Astrocyte (in vitro differentiated cells and primary cell): ENCODE data around the gene HPD. TPM values are rescaled to one million over a fixed set of nuclear protein-coding genes. Genes with fewer than 3 reads are reported as not detected.

Experiments
- DNase-seq: peaks from one replicate; pipeline ENCODE4 v3.0.0-alpha.2; 2010; ENCODE audit warnings: low read depth
- FAIRE-seq: peaks from 2 replicates; lab custom pipeline; 2011; peaks lifted over from hg19 to GRCh38; lab: Jason Lieb, UNC
- H2AFZ ChIP-seq: 2 replicates; pipeline ENCODE4 v1.6.0; 2012; ENCODE audit warnings: low read depth, low read length, inconsistent platforms
- H3K27ac ChIP-seq: 2 replicates; pipeline ENCODE4 v1.5.1; 2011; ENCODE audit warnings: low read depth, low read length, inconsistent platforms
- H3K27me3 ChIP-seq: 2 replicates; pipeline ENCODE4 v1.6.0; 2011; ENCODE audit warnings: low read length, inconsistent platforms; ENCODE audit not compliant: insufficient read depth
- H3K36me3 ChIP-seq: 2 replicates; pipeline ENCODE4 v1.5.1; 2011; ENCODE audit warnings: low read length, inconsistent platforms; ENCODE audit not compliant: insufficient read depth
- H3K4me1 ChIP-seq: 2 replicates; pipeline ENCODE4 v1.5.1; 2011; ENCODE audit warnings: low read length, inconsistent platforms; ENCODE audit not compliant: insufficient read depth
- H3K4me2 ChIP-seq: 2 replicates; pipeline ENCODE4 v1.6.0; 2012; ENCODE audit warnings: low read length, inconsistent platforms
- H3K4me3 ChIP-seq: 2 replicates; pipeline ENCODE4 v1.5.1; 2011; ENCODE audit warnings: low read depth, mild to moderate bottlenecking, low read length, inconsistent platforms; ENCODE audit not compliant: insufficient read depth
- H3K79me2 ChIP-seq: 2 replicates; pipeline ENCODE4 v1.6.0; 2012; ENCODE audit warnings: mild to moderate bottlenecking, low read length, inconsistent platforms; ENCODE audit not compliant: insufficient read depth
- H3K9ac ChIP-seq: 2 replicates; pipeline ENCODE4 v1.6.0; 2012; ENCODE audit warnings: mild to moderate bottlenecking, low read length, inconsistent platforms
- H3K9me3 ChIP-seq: 2 replicates; pipeline ENCODE4 v1.5.1; 2012; ENCODE audit warnings: low read depth, mild to moderate bottlenecking, low read length, inconsistent platforms; ENCODE audit not compliant: insufficient read depth
- H4K20me1 ChIP-seq: 2 replicates; pipeline ENCODE4 v1.6.0; 2012; ENCODE audit warnings: low read length, inconsistent platforms; ENCODE audit not compliant: insufficient read depth
- H3K27ac Mint-ChIP-seq: one replicate; pipeline ENCODE4 v1.8.0; 2021; ENCODE audit warnings: mild to moderate bottlenecking, mixed read lengths; ENCODE audit not compliant: unreplicated experiment
- H3K27me3 Mint-ChIP-seq: one replicate; pipeline ENCODE4 v1.8.0; 2021; ENCODE audit warnings: low read depth, mixed read lengths; ENCODE audit not compliant: unreplicated experiment
- H3K36me3 Mint-ChIP-seq: one replicate; pipeline ENCODE4 v1.8.0; 2021; ENCODE audit warnings: low read depth, mixed read lengths; ENCODE audit not compliant: unreplicated experiment
- H3K4me1 Mint-ChIP-seq: one replicate; pipeline ENCODE4 v1.8.0; 2021; ENCODE audit warnings: low read depth, mixed read lengths; ENCODE audit not compliant: unreplicated experiment
- H3K4me3 Mint-ChIP-seq: one replicate; pipeline ENCODE4 v1.8.0; 2021; ENCODE audit warnings: mild to moderate bottlenecking, moderate library complexity, mixed read lengths; ENCODE audit not compliant: unreplicated experiment
- H3K9me3 Mint-ChIP-seq: one replicate; pipeline ENCODE4 v1.8.0; 2021; ENCODE audit warnings: mild to moderate bottlenecking, mixed read lengths; ENCODE audit not compliant: unreplicated experiment
- EZH2 ChIP-seq: IDR thresholded peaks from 2 replicates; pipeline ENCODE4 v1.6.1; 2012; ENCODE audit warnings: mild to moderate bottlenecking, low read length, inconsistent platforms; ENCODE audit not compliant: insufficient read depth
- total RNA-seq: library from RNA; stranded (reverse); gene quantifications from 2 replicates; pipeline ENCODE4 v1.2.1, GENCODE V29; 2021
- TF ChIP-seq, protein P1 (sequence below): IDR thresholded peaks from 2 replicates; pipeline ENCODE4 v1.5.1; 2011; ENCODE audit warnings: low read depth, mild to moderate bottlenecking, inconsistent platforms, low read length, moderate library complexity; ENCODE audit not compliant: insufficient read depth

HPD gene
- total RNA-seq, 1 donor from 2014 or later: not detected

DNA sequence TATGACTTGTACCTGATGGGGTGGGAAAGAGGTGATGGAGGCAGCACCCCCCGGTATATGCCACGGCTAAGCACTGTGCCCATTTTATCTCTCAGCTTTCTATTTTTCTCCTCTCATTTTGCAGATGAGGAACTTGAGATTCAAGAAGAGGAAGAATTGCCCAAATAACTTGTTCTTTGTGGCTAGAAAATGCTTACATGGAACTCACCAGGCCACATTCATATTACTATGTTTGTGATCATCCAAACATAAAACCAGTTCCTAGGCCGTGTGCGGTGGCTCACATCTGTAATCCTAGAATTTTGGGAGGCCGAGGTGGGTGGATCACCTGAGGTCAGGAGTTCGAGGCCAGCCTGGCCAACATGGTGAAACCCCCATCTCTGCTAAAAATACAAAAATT, 15.4 kb upstream of the HPD start:
- no peaks in the 10 kb centered on the region for H3K79me2 ChIP-seq
- no peak overlapping the region for H3K27ac ChIP-seq
- H3K36me3 ChIP-seq: no peaks in the 10 kb centered on the region
- Mint-ChIP-seq H3K27me3 (peaks cover 4% of the 10 kb centered on the region), H3K9me3 (no peaks in the 10 kb centered on the region), H3K4me3 (no peak overlapping the region), H3K36me3 (no peaks in the 10 kb centered on the region), H3K4me1 (peaks cover 6% of the 10 kb centered on the region), H3K27ac (no peak overlapping the region)
- no peak overlapping the region for H3K4me2 ChIP-seq
- no peaks in the 10 kb centered on the region for H4K20me1 ChIP-seq
- H2AFZ ChIP-seq: no peak overlapping the region
- FAIRE-seq: no peak
- no peak overlapping the region for H3K4me3 ChIP-seq
- no peak overlapping the region for H3K9ac ChIP-seq
- no peak for TF ChIP-seq EZH2
- TF ChIP-seq, protein P1, sequence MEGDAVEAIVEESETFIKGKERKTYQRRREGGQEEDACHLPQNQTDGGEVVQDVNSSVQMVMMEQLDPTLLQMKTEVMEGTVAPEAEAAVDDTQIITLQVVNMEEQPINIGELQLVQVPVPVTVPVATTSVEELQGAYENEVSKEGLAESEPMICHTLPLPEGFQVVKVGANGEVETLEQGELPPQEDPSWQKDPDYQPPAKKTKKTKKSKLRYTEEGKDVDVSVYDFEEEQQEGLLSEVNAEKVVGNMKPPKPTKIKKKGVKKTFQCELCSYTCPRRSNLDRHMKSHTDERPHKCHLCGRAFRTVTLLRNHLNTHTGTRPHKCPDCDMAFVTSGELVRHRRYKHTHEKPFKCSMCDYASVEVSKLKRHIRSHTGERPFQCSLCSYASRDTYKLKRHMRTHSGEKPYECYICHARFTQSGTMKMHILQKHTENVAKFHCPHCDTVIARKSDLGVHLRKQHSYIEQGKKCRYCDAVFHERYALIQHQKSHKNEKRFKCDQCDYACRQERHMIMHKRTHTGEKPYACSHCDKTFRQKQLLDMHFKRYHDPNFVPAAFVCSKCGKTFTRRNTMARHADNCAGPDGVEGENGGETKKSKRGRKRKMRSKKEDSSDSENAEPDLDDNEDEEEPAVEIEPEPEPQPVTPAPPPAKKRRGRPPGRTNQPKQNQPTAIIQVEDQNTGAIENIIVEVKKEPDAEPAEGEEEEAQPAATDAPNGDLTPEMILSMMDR: no peak
- DNase-seq: no peak
- H3K4me1 ChIP-seq: peaks cover 6% of the 10 kb centered on the region
- no peaks in the 10 kb centered on the region for H3K9me3 ChIP-seq
- H3K27me3 ChIP-seq: no peaks in the 10 kb centered on the region

DNA sequence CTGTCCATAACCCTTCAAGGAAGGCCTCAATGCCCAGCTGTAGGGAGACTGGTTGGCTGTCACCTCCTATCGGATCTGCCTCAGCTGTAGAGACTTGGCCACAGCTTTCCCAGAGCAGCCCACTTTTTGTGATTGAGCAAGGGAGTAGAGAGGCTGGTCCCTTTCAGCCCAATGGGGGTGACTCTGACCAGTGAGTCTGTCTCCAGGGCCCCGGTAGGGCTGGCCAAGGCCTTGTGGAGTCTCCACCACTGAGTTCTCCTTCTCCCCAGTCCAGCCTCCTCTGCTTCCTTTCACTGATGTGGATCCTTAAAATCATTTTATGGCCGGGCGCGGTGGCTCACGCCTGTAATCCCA, 14.5 kb upstream of the HPD start:
- H3K27ac ChIP-seq: peak overlapping the region; percentile 7
- Mint-ChIP-seq H3K27ac (peak overlapping the region; percentile 70), H3K36me3 (no peaks in the 10 kb centered on the region), H3K4me3 (no peak overlapping the region), H3K9me3 (no peaks in the 10 kb centered on the region), H3K4me1 (peaks cover 6% of the 10 kb centered on the region), H3K27me3 (peaks cover 4% of the 10 kb centered on the region)
- no peaks in the 10 kb centered on the region for H3K27me3 ChIP-seq
- no peak overlapping the region for H2AFZ ChIP-seq
- H3K4me2 ChIP-seq: peak overlapping the region; percentile 49
- no peaks in the 10 kb centered on the region for H3K9me3 ChIP-seq
- H3K9ac ChIP-seq: no peak overlapping the region
- DNase-seq: no peak
- H3K4me1 ChIP-seq: peaks cover 6% of the 10 kb centered on the region
- FAIRE-seq: no peak
- no peaks in the 10 kb centered on the region for H3K79me2 ChIP-seq
- TF ChIP-seq, protein P1: no peak
- no peak for TF ChIP-seq EZH2
- no peaks in the 10 kb centered on the region for H3K36me3 ChIP-seq
- no peak overlapping the region for H3K4me3 ChIP-seq
- no peaks in the 10 kb centered on the region for H4K20me1 ChIP-seq

GRCh38 chr12:121872546-121873215, 14.0 kb upstream of the HPD start:
- Mint-ChIP-seq H3K4me3 (peak overlapping the region; percentile 5), H3K27ac (peak overlapping the region; percentile 70), H3K4me1 (peaks cover 6% of the 10 kb centered on the region), H3K36me3 (no peaks in the 10 kb centered on the region), H3K27me3 (peaks cover under 1% of the 10 kb centered on the region), H3K9me3 (no peaks in the 10 kb centered on the region)
- peak; percentile 43 for FAIRE-seq
- DNase-seq: peak; percentile 93
- no peaks in the 10 kb centered on the region for H3K79me2 ChIP-seq
- no peak for TF ChIP-seq EZH2
- TF ChIP-seq, protein P1: no peak
- H3K9ac ChIP-seq: peak overlapping the region; percentile 37
- no peak overlapping the region for H3K4me3 ChIP-seq
- H2AFZ ChIP-seq: peak overlapping the region; percentile 46
- no peaks in the 10 kb centered on the region for H4K20me1 ChIP-seq
- peaks cover 6% of the 10 kb centered on the region for H3K4me1 ChIP-seq
- H3K27me3 ChIP-seq: no peaks in the 10 kb centered on the region
- no peaks in the 10 kb centered on the region for H3K9me3 ChIP-seq
- H3K27ac ChIP-seq: peak overlapping the region; percentile 30
- H3K36me3 ChIP-seq: no peaks in the 10 kb centered on the region
- H3K4me2 ChIP-seq: peak overlapping the region; percentile 49
